Smooth muscle cell (in vitro differentiated cells): ENCODE measurements around the gene TBX20. TPM values are rescaled to one million over a fixed set of nuclear protein-coding genes. Genes with fewer than 3 reads are reported as not detected.

Source experiments
- DNase-seq: peaks from one replicate; lab custom pipeline; 2025; ENCODE audit not compliant: unreplicated experiment; lab: John Stamatoyannopoulos, UW
- H2AFZ ChIP-seq: fragments of 200-600 bp; sonication (generic); 2 replicates; pipeline ENCODE4 v1.6.0; 2016; ENCODE audit warnings: antibody characterized with exemption, low read depth, mild to moderate bottlenecking
- H3F3A ChIP-seq: fragments of 200-600 bp; sonication (generic); 2 replicates; pipeline ENCODE4 v1.6.0; 2017; ENCODE audit warnings: antibody characterized with exemption, low read depth
- H3K27ac ChIP-seq: fragments of 200-600 bp; sonication (generic); 2 replicates; pipeline ENCODE4 v1.5.1; 2016; ENCODE audit warnings: low read depth, mild to moderate bottlenecking
- H3K27me3 ChIP-seq: fragments of 200-600 bp; sonication (generic); 2 replicates; pipeline ENCODE4 v1.6.1; 2016; ENCODE audit warnings: low read depth, mild to moderate bottlenecking
- H3K36me3 ChIP-seq: fragments of 200-600 bp; sonication (generic); 2 replicates; pipeline ENCODE4 v1.5.1; 2016; ENCODE audit warnings: low read depth
- H3K4me1 ChIP-seq: fragments of 200-600 bp; sonication (generic); 2 replicates; pipeline ENCODE4 v1.5.1; 2016; ENCODE audit warnings: low read depth
- H3K4me2 ChIP-seq: fragments of 200-600 bp; sonication (generic); 2 replicates; pipeline ENCODE4 v1.6.0; 2016; ENCODE audit warnings: mild to moderate bottlenecking
- H3K4me3 ChIP-seq: fragments of 200-600 bp; sonication (generic); 2 replicates; pipeline ENCODE4 v1.5.1; 2016; ENCODE audit warnings: mild to moderate bottlenecking
- H3K79me2 ChIP-seq: fragments of 200-600 bp; sonication (generic); 2 replicates; pipeline ENCODE4 v1.6.0; 2016; ENCODE audit warnings: low read depth, mild to moderate bottlenecking
- H3K9ac ChIP-seq: fragments of 200-600 bp; sonication (generic); 2 replicates; pipeline ENCODE4 v1.6.0; 2016; ENCODE audit warnings: low read depth
- H3K9me3 ChIP-seq: fragments of 200-600 bp; sonication (generic); replicated peaks from 2 replicates; pipeline ENCODE4 v1.5.1; 2016; ENCODE audit warnings: low read depth
- H4K20me1 ChIP-seq: fragments of 200-600 bp; sonication (generic); 2 replicates; pipeline ENCODE4 v1.6.0; 2016; ENCODE audit warnings: low read depth
- CTCF ChIP-seq: fragments of 200-600 bp; sonication (generic); IDR thresholded peaks from 2 replicates; pipeline ENCODE4 v1.5.1; 2017; ENCODE audit warnings: borderline replicate concordance, mild to moderate bottlenecking, antibody characterized with exemption; ENCODE audit not compliant: insufficient read depth, poor library complexity, severe bottlenecking
- WGBS: methylation state at CpG from one replicate; pipeline ENCODE4 v1.1.7; 2016; ENCODE audit warnings: low lambda C conversion rate; 5-methylcytosine and 5-hydroxymethylcytosine counted together
- polyA plus RNA-seq: library from polyadenylated mRNA; unstranded; fragments of >200 nt; fragmentation: Nextera tagmentation; extraction: Ambion mirVana; gene quantifications from 2 replicates; pipeline ENCODE4 v1.2.1, GENCODE V29; 2016
- total RNA-seq: library from RNA; depleted of rRNA; stranded (reverse); fragments of >200 nt; gene quantifications from 2 replicates; pipeline ENCODE4 v1.2.3, GENCODE V29; 2014

Gene TBX20
- total and polyA plus RNA-seq, 2 experiments from 2014 or later = 4.3 to 58.4 TPM

GRCh38 chr7:35268953-35269352 lies 15.1 kb upstream of the TBX20 start:
- Histone ChIP-seq H3K4me3 (no peak overlapping the region), H3K36me3 (no peaks in the 10 kb centered on the region), H3K4me1 (peaks cover 4% of the 10 kb centered on the region), H3K9me3 (no peaks in the 10 kb centered on the region), H3K79me2 (peaks cover 2% of the 10 kb centered on the region), H3K27me3 (no peaks in the 10 kb centered on the region), H3K27ac (no peak overlapping the region), H3F3A (no peaks in the 10 kb centered on the region), H4K20me1 (no peaks in the 10 kb centered on the region), H2AFZ (no peak overlapping the region), H3K4me2 (peak overlapping the region; percentile 20), H3K9ac (no peak overlapping the region)
- no peak for DNase-seq
- TF ChIP-seq CTCF = no peak
- WGBS = 59% methylated on average over 5 of the region's 5 CpGs

GRCh38 chr7:35267411-35267810 lies 13.5 kb upstream of the TBX20 start:
- H3F3A ChIP-seq = no peaks in the 10 kb centered on the region
- no peaks in the 10 kb centered on the region for H3K36me3 ChIP-seq
- no peak for TF ChIP-seq CTCF
- H3K4me2 ChIP-seq = no peak overlapping the region
- no peak overlapping the region for H3K9ac ChIP-seq
- H3K27me3 ChIP-seq = no peaks in the 10 kb centered on the region
- H3K27ac ChIP-seq = no peak overlapping the region
- H4K20me1 ChIP-seq = no peaks in the 10 kb centered on the region
- H3K9me3 ChIP-seq = no peaks in the 10 kb centered on the region
- no peak overlapping the region for H2AFZ ChIP-seq
- peaks cover 13% of the 10 kb centered on the region for H3K79me2 ChIP-seq
- no peak overlapping the region for H3K4me3 ChIP-seq
- DNase-seq = no peak
- H3K4me1 ChIP-seq = peaks cover 4% of the 10 kb centered on the region

- Histone ChIP-seq H3K79me2 (peaks cover 19% of the 10 kb centered on the region), H3F3A (peaks cover 5% of the 10 kb centered on the region), H3K4me3 (no peak overlapping the region), H3K9ac (no peak overlapping the region), H2AFZ (peak overlapping the region; percentile 71), H4K20me1 (no peaks in the 10 kb centered on the region), H3K27me3 (peaks cover 7% of the 10 kb centered on the region), H3K36me3 (no peaks in the 10 kb centered on the region), H3K9me3 (no peaks in the 10 kb centered on the region), H3K4me1 (peaks cover 7% of the 10 kb centered on the region), H3K4me2 (peak overlapping the region; percentile 86), H3K27ac (no peak overlapping the region)
- no peak for DNase-seq
- 22% methylated on average over 2 of the region's 2 CpGs for WGBS
- no peak for TF ChIP-seq CTCF
Observed at GRCh38 chr7:35263396-35263795, 9.5 kb upstream of the TBX20 start.

GRCh38 chr7:35261476-35262285 lies 7.8 kb upstream of the TBX20 start:
- Histone ChIP-seq H3K9ac (no peak overlapping the region), H3K27ac (peak overlapping the region; percentile 95), H3K27me3 (peaks cover 9% of the 10 kb centered on the region), H3K36me3 (no peaks in the 10 kb centered on the region), H2AFZ (peak overlapping the region; percentile 83), H3K9me3 (no peaks in the 10 kb centered on the region), H3K4me1 (peaks cover 7% of the 10 kb centered on the region), H4K20me1 (no peaks in the 10 kb centered on the region), H3K4me2 (peak overlapping the region; percentile 86), H3F3A (peaks cover 5% of the 10 kb centered on the region), H3K4me3 (peak overlapping the region; percentile 42), H3K79me2 (peaks cover 36% of the 10 kb centered on the region)
- DNase-seq = no peak
- peak; percentile 10 for TF ChIP-seq CTCF
- WGBS = 3% methylated on average over 56 of the region's 56 CpGs
